Keratinocyte (primary cell): Measurements from ENCODE around the gene DNMBP.

Experiments used
- EZH2 ChIP-seq: IDR thresholded peaks from one replicate; pipeline ENCODE4 v1.6.1; 2012; ENCODE audit warnings: inconsistent platforms, mild to moderate bottlenecking, low read length, moderate library complexity
- TF ChIP-seq, protein P1 (sequence below), 3 experiments: IDR thresholded peaks in 1 of 3; conservative IDR thresholded peaks in 1 of 3; optimal IDR thresholded peaks in 1 of 3; 2 replicates in 2 of 3; 3 replicates in 1 of 3; pipeline versions ENCODE3 to v1.5.1; 2011; ENCODE audit warnings: low read length in 3 of 3, mild to moderate bottlenecking in 3 of 3, moderate library complexity in 2 of 3, control low read depth in 1 of 3, inconsistent platforms in 1 of 3; ENCODE audit not compliant: insufficient read depth in 2 of 3; ENCODE audit errors: extremely low read depth in 1 of 3

DNA sequence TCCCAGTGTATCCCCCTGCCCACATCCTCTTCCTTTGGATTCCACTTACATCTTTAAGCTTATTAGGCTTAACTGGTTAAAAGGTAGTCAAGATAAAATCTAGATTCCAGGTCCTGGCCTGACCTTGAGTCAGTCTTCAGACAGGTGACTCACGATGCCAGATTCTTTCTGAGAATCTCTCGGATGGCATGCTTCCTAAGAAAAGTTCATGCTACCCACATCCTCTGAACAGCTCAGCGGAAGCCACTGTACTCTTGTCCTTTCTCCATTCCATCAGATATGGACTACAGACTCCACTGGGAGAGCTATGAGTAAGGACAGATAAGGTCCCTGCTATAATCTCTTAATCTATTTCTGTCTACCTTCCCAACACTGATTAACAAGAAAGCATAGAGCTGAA is 43.4 kb downstream of the DNMBP start:
- TF ChIP-seq, protein P1, sequence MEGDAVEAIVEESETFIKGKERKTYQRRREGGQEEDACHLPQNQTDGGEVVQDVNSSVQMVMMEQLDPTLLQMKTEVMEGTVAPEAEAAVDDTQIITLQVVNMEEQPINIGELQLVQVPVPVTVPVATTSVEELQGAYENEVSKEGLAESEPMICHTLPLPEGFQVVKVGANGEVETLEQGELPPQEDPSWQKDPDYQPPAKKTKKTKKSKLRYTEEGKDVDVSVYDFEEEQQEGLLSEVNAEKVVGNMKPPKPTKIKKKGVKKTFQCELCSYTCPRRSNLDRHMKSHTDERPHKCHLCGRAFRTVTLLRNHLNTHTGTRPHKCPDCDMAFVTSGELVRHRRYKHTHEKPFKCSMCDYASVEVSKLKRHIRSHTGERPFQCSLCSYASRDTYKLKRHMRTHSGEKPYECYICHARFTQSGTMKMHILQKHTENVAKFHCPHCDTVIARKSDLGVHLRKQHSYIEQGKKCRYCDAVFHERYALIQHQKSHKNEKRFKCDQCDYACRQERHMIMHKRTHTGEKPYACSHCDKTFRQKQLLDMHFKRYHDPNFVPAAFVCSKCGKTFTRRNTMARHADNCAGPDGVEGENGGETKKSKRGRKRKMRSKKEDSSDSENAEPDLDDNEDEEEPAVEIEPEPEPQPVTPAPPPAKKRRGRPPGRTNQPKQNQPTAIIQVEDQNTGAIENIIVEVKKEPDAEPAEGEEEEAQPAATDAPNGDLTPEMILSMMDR (optimal IDR thresholded peaks at IDR 0.05 in 1 of 3, IDR thresholded peaks at IDR 0.05 in 1 of 3, conservative IDR thresholded peaks at IDR 0.05 in 1 of 3; ENCODE audit: extremely low read depth in 1 of 3, insufficient read depth in 2 of 3, low read length in 3 of 3), result no peak
- no peak for TF ChIP-seq EZH2
